Measurements from ENCODE around the gene TSSK6.

Gene TSSK6

DNA sequence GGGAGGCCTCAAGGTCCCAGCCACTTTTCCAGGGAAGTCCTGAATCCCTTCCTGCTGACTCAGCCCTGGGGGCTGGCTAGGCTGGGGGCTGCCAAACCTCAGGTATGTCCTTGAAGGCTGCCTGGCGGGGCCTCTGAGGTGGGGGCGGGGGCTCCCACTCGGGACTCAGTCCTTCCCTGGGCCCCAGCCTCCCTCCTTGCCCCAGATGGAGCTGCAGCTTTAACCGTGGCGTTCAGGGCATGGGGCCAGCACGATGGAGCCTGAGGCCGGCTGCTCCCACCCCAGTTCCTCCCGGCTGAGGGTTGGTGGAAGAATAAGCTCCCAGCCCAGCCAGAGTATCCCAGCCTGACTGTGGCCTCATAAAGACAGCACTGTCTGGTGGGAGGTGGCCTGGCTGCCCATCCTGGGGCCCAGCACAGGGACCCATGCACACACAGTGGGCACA is 35.2 kb upstream of the TSSK6 start:
- TF ChIP-seq, protein P1, sequence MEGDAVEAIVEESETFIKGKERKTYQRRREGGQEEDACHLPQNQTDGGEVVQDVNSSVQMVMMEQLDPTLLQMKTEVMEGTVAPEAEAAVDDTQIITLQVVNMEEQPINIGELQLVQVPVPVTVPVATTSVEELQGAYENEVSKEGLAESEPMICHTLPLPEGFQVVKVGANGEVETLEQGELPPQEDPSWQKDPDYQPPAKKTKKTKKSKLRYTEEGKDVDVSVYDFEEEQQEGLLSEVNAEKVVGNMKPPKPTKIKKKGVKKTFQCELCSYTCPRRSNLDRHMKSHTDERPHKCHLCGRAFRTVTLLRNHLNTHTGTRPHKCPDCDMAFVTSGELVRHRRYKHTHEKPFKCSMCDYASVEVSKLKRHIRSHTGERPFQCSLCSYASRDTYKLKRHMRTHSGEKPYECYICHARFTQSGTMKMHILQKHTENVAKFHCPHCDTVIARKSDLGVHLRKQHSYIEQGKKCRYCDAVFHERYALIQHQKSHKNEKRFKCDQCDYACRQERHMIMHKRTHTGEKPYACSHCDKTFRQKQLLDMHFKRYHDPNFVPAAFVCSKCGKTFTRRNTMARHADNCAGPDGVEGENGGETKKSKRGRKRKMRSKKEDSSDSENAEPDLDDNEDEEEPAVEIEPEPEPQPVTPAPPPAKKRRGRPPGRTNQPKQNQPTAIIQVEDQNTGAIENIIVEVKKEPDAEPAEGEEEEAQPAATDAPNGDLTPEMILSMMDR (IDR thresholded peaks at IDR 0.05; ENCODE audit: low read length, missing control alignments): no peak
- peak; percentile 38 for DNase-seq (ENCODE audit: low read depth)
- no peak overlapping the region for H3K4me3 ChIP-seq (replicated peaks; ENCODE audit: low read depth, low read length)

DNA sequence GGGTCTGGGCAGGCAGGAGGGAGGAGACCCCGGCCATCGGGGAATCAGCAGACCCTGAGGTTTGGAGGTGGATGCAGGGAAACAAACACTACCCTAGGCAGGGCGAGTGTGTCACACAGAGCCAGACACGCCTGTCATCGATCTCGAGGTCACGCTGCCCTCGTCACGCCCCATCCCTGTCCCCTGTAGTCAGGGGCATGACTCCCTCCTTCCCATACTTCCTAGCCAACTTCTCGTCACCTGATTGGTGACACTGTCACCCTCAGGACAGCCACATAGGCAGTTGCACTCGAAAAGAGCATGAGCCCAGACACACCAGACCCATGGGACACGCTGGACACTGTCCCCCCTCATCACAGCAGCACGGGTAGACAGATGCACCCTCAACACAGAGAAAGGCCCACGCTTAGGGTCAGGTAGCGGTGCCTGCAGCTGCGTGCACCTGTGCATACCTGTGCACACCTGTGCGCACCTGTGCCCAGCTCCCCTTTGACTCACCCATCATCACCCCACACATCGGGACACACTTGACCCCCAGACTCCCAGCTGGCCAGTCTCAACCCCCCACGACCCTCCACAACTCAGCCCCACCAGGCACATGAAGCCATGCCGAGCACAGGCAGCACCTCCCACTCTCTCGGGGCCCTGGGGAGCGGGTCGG is 34.6 kb upstream of the TSSK6 start:
- TF ChIP-seq, protein P1 (IDR thresholded peaks at IDR 0.05; ENCODE audit: low read length, missing control alignments): no peak
- DNase-seq (ENCODE audit: low read depth): no peak
- no peak overlapping the region for H3K4me3 ChIP-seq (replicated peaks; ENCODE audit: low read depth, low read length)

DNA sequence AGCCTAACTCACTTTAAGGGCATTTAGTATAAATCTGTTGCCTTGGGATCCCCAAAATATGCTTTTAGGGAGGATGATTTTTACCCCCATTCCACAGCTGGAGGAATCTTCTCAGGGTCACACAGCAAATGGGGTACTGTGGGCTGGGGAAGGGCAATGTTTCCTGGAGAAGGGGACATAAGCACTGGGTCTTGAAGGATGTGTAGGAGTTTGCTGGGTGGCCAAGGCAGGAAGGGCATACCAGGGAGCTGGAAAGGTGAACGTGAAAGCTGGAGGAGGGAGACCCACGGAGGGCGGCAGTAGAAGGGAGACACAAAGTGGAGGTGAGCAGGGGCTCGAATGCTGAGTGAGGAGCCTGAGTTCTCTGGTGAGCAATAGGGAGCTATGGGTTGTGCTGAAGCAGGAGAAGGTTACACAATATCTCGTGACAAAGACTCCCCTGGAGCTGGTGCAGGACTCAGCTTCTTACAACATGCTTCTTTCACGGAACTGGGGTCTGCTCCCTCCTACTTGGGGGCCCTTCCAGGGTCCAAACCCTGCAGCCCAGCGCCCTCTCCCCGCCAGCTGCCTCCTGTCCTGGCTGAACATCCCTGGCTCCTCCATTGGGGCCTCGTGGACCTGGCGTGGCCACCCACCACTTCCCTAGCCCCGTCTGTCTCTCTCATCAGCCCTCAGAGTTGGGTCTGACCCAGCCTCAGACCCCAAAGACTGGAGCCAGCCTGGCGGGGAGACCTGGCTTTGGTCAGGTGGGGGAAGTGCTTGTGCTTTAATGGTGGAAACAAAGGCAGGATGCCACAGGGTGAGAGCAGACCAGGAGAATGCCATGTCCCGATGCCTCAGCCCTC is 33.8 kb upstream of the TSSK6 start:
- H3K4me3 ChIP-seq (replicated peaks; ENCODE audit: low read depth, low read length): no peak overlapping the region
- DNase-seq (ENCODE audit: low read depth): peak; percentile 31
- TF ChIP-seq, protein P1 (IDR thresholded peaks at IDR 0.05; ENCODE audit: low read length, missing control alignments): no peak

DNA sequence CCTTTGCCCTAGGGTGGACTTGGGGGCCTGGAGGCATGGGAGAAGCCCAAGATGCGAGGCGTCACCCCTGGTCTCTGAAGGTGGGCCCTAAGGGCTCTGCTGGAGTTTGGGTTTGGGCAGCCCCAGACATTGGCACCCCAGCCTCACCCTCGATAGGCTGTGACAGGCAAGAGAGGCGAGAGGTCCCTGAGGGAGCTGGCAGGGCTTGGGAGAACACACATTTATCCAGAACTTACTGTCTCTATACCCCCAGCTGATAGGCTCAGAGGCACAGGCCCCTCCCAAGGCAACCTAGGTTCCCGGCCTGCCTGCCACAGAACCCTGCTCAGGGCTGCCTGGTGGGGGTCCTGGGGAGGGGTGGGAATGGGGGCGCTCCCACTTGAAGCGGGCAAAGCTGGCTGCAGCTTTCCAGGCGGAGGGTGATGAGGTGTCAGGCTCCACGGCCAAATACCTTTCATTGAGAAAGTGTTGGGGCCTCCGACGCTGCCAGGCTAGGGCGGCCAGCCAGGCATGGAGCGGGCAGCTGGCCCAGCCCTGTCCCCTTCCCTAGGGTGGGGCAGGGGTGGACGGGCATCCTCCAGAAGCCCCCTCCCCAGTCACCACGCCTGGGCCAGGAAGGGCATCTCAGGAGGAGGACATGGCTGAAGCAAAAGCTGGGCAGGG is 32.5 kb upstream of the TSSK6 start:
- TF ChIP-seq, protein P1 (IDR thresholded peaks at IDR 0.05; ENCODE audit: low read length, missing control alignments): no peak
- no peak overlapping the region for H3K4me3 ChIP-seq (replicated peaks; ENCODE audit: low read depth, low read length)
- DNase-seq (ENCODE audit: low read depth): no peak

DNA sequence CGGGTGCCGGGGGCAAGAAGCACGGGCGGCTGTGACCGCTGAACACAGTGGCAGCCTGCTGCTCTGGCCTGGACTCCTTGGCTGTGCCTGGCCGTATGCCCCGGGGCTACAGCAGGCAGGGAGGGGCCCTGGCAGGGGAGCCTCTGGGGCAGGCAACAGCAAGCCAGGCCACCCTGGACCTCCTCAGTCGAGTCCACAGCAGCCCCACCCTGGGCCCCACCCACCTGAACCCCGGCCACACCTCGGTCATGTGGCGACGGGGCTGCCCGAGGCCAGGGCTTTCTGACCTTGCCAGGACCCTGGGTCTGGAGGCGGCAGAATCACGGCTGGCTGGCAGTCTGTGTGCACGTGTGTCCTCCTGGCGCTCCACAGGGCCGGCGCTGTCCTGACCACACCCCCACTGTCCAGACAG is 31.4 kb upstream of the TSSK6 start:
- DNase-seq (ENCODE audit: low read depth): no peak
- no peak overlapping the region for H3K4me3 ChIP-seq (replicated peaks; ENCODE audit: low read depth, low read length)
- TF ChIP-seq, protein P1 (IDR thresholded peaks at IDR 0.05; ENCODE audit: low read length, missing control alignments): no peak

DNA sequence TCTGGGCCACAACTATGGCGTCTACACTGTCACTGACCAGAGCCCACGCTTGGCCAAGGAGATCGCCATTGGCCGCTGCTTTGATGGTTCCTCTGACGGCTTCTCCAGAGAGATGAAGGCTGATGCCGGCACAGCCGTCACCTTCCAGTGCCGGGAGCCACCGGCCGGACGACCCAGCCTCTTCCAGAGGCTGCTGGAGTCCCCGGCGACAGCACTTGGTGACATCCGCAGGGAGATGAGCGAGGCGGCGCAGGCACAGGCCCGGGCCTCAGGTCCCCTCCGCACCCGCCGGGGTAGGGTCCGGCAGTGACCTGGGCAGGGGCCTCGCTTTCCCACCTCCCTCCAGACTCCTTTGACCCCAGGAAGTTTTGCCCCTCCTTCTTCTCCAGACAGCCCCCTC is 30.4 kb upstream of the TSSK6 start:
- TF ChIP-seq, protein P1 (IDR thresholded peaks at IDR 0.05; ENCODE audit: low read length, missing control alignments): no peak
- H3K4me3 ChIP-seq (replicated peaks; ENCODE audit: low read depth, low read length): no peak overlapping the region
- no peak for DNase-seq (ENCODE audit: low read depth)
